SK-N-SH (cell line): ENCODE measurements around the gene KCNK6. TPM values are rescaled to one million over a fixed set of nuclear protein-coding genes. Genes with fewer than 3 reads are reported as not detected.
A peak's percentile ranks its signal among the peaks of the same experiment; 100 is the strongest.

ENCODE experiments used
- CTCF ChIA-PET: fragments of 300-600, 350-600 bp; formaldehyde crosslinking; extraction: SDS; loops from one replicate; lab custom pipeline; 2021; lab: Yijun Ruan, JAX
- POLR2A ChIA-PET: fragments of 350-600 bp; sonication (Branson Sonifier 250); formaldehyde crosslinking; extraction: SDS; loops from one replicate; lab custom pipeline; 2020; ENCODE audit warnings: antibody characterized with exemption, inconsistent platforms; lab: Yijun Ruan, JAX
- DNase-seq: peaks from one replicate; pipeline ENCODE4 v3.0.0; 2012
- H2AFZ ChIP-seq: fragments of 200-600 bp; sonication (generic); 2 replicates; pipeline ENCODE4 v1.8.1; 2016; ENCODE audit warnings: antibody characterized with exemption, mild to moderate bottlenecking, low read depth
- H3F3A ChIP-seq: fragments of 200-600 bp; sonication (generic); replicated peaks from 2 replicates; pipeline ENCODE3; 2016; ENCODE audit warnings: antibody characterized with exemption, mild to moderate bottlenecking; ENCODE audit not compliant: insufficient read depth
- H3K27ac ChIP-seq, 2 experiments: fragments of 200-500 bp in 1 of 2; fragments of 200-600 bp in 1 of 2; sonication (Bioruptor generic) in 1 of 2; sonication (generic), shearing (Covaris generic) in 1 of 2; 2 replicates each; pipeline versions ENCODE4 v1.5.1 to v1.6.1; 2014 to 2016; ENCODE audit warnings: low read depth in 2 of 2, inconsistent platforms in 1 of 2, low read length in 1 of 2, mild to moderate bottlenecking in 1 of 2, mixed read lengths in 1 of 2
- H3K27me3 ChIP-seq: fragments of 200-600 bp; sonication (generic), shearing (Covaris generic); 2 replicates; pipeline ENCODE4 v1.6.1; 2016; ENCODE audit warnings: mixed run types; ENCODE audit not compliant: insufficient read depth
- H3K36me3 ChIP-seq, 2 experiments: fragments of 200-500 bp in 1 of 2; fragments of 200-600 bp in 1 of 2; sonication (Bioruptor generic) in 1 of 2; sonication (generic) in 1 of 2; replicated peaks in 1 of 2; 2 replicates each; pipeline versions ENCODE3 to v1.5.1; 2014 to 2016; ENCODE audit warnings: low read length in 1 of 2, mild to moderate bottlenecking in 1 of 2; ENCODE audit not compliant: insufficient read depth in 2 of 2, control insufficient read depth in 1 of 2
- H3K4me1 ChIP-seq, 2 experiments: fragments of 200-500 bp in 1 of 2; fragments of 200-600 bp in 1 of 2; sonication (Bioruptor generic) in 1 of 2; sonication (generic), shearing (Covaris generic) in 1 of 2; 2 replicates each; pipeline versions ENCODE4 v1.5.1 to v1.6.1; 2014 to 2016; ENCODE audit warnings: low read depth in 1 of 2, low read length in 1 of 2, mixed run types in 1 of 2; ENCODE audit not compliant: insufficient read depth in 2 of 2, control insufficient read depth in 1 of 2
- H3K4me2 ChIP-seq: fragments of 200-600 bp; sonication (generic), shearing (Covaris generic); 2 replicates; pipeline ENCODE4 v1.6.1; 2017; ENCODE audit warnings: mixed run types
- H3K4me3 ChIP-seq, 2 experiments: fragments of 200-500 bp in 1 of 2; fragments of 200-600 bp in 1 of 2; sonication (Bioruptor generic) in 1 of 2; sonication (generic), shearing (Covaris generic) in 1 of 2; 2 replicates each; pipeline versions ENCODE4 v1.5.1 to v1.8.1; 2014 to 2016; ENCODE audit warnings: low read depth in 2 of 2, inconsistent platforms in 1 of 2, low read length in 1 of 2, mild to moderate bottlenecking in 1 of 2, mixed read lengths in 1 of 2, moderate library complexity in 1 of 2
- H3K79me2 ChIP-seq: fragments of 200-600 bp; sonication (generic); 2 replicates; pipeline ENCODE4 v1.8.1; 2017; ENCODE audit warnings: mild to moderate bottlenecking; ENCODE audit not compliant: insufficient read depth
- H3K9ac ChIP-seq: fragments of 200-600 bp; sonication (generic); 2 replicates; pipeline ENCODE4 v1.6.1; 2017; ENCODE audit warnings: mixed run types
- H3K9me2 ChIP-seq: fragments of 200-600 bp; sonication (generic); 2 replicates; pipeline ENCODE4 v1.6.1; 2017; ENCODE audit warnings: mixed run types
- H3K9me3 ChIP-seq: fragments of 200-600 bp; sonication (generic); 2 replicates; pipeline ENCODE4 v1.6.1; 2017; ENCODE audit warnings: mixed run types, mild to moderate bottlenecking, moderate library complexity
- H4K20me1 ChIP-seq: fragments of 200-600 bp; sonication (generic); 2 replicates; pipeline ENCODE4 v1.6.1; 2017; ENCODE audit warnings: mild to moderate bottlenecking, mixed run types; ENCODE audit not compliant: insufficient read depth
- ELF1 ChIP-seq: IDR thresholded peaks from 2 replicates; pipeline ENCODE4 v1.4.0; 2012
- FOSL2 ChIP-seq: IDR thresholded peaks from 2 replicates; pipeline ENCODE4 v1.4.0; 2012; ENCODE audit warnings: low read depth, mild to moderate bottlenecking, moderate library complexity, borderline replicate concordance
- FOXJ3 ChIP-seq: sonication (generic); formaldehyde crosslinking; IDR thresholded peaks from 2 replicates; pipeline ENCODE4 v1.5.1; 2020; ENCODE audit warnings: mild to moderate bottlenecking, missing genetic modification reagents
- GATA2 ChIP-seq: sonication (generic); formaldehyde crosslinking; IDR thresholded peaks from 2 replicates; pipeline ENCODE4 v1.5.0; 2020; ENCODE audit warnings: mild to moderate bottlenecking, missing genetic modification reagents
- MXI1 ChIP-seq: IDR thresholded peaks from 2 replicates; pipeline ENCODE4 v1.6.1; 2012; ENCODE audit warnings: mild to moderate bottlenecking, low read depth, low read length, improper control_type of control experiment
- NRF1 ChIP-seq: IDR thresholded peaks from 2 replicates; pipeline ENCODE4 v1.6.1; 2012; ENCODE audit warnings: low read depth, mild to moderate bottlenecking, low read length
- RFX5 ChIP-seq: IDR thresholded peaks from 2 replicates; pipeline ENCODE4 v1.6.1; 2012; ENCODE audit warnings: mild to moderate bottlenecking, improper control_type of control experiment, low read length
- SMC3 ChIP-seq: IDR thresholded peaks from 2 replicates; pipeline ENCODE4 v1.6.1; 2012; ENCODE audit warnings: low read depth, low read length, improper control_type of control experiment
- TCF12 ChIP-seq: IDR thresholded peaks from 2 replicates; pipeline ENCODE4 v1.4.0; 2012
- TEAD4 ChIP-seq: IDR thresholded peaks from 2 replicates; pipeline ENCODE4 v1.4.0; 2012; ENCODE audit warnings: mild to moderate bottlenecking, borderline replicate concordance; ENCODE audit not compliant: insufficient read depth
- YY1 ChIP-seq: IDR thresholded peaks from 2 replicates; pipeline ENCODE4 v1.4.0; 2012; ENCODE audit warnings: low read depth, mild to moderate bottlenecking
- WGBS: methylation state at CpG from one replicate; pipeline ENCODE4 v1.1.6; 2017; ENCODE audit warnings: low lambda C conversion rate; 5-methylcytosine and 5-hydroxymethylcytosine counted together
- polyA plus RNA-seq, 3 experiments: library from polyadenylated mRNA; depleted of rRNA; stranded (reverse); fragments of >200 nt; gene quantifications; 2 replicates each; pipeline ENCODE4 v1.2.3, GENCODE V29; 2012
- TF ChIP-seq, protein P1 (sequence below): fragments of 150-350 bp; IDR thresholded peaks from 2 replicates; pipeline ENCODE4 v1.6.1; 2017; ENCODE audit warnings: antibody characterized with exemption, low read length, low read depth, borderline replicate concordance
- TF ChIP-seq, protein P2 (sequence below): IDR thresholded peaks from 2 replicates; pipeline ENCODE4 v1.6.1; 2012; ENCODE audit warnings: mild to moderate bottlenecking, low read depth, low read length, moderate library complexity
- TF ChIP-seq, protein P3 (sequence below): fragments of 150-350 bp; IDR thresholded peaks from 2 replicates; pipeline ENCODE4 v1.6.1; 2016; ENCODE audit warnings: mild to moderate bottlenecking, low read depth, low read length

KCNK6 gene
- polyA plus RNA-seq, 1 of the 3 experiments (the other 2 are of a cell fraction) = 0.26 TPM

DNA sequence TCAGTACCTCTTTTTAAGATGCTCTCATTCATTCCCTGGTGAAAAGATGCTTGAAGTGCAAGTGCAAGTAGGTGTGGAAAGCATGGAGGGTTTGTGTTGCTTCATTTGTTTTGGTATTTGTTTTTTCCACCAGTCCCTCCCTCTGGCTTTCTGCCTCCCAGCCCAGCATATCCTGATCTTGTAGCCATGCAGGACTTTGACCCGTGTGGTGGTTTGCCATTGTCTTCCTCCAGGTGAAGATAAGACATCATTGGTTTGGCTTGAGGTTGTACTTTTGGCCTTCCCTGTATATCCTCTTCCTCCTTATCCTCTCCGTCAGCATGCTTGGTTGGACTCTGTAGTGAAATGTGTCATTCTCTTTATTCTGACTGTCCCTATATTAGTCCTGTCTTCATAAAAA lies 46.1 kb upstream of the KCNK6 start:
- Histone ChIP-seq H3K4me2 (no peak overlapping the region), H4K20me1 (no peaks in the 10 kb centered on the region), H3K79me2 (no peaks in the 10 kb centered on the region), H3K4me3 (no peak overlapping the region), H3K9me3 (no peaks in the 10 kb centered on the region), H3K9ac (no peak overlapping the region), H2AFZ (no peak overlapping the region), H3K27ac (no peak overlapping the region), H3F3A (peaks cover 8% of the 10 kb centered on the region), H3K4me1 (peaks cover 8 to 9% of the 10 kb centered on the region in 2 experiments; a peak in 3 of 4 replicates), H3K36me3 (no peaks in the 10 kb centered on the region), H3K27me3 (no peaks in the 10 kb centered on the region), H3K9me2 (no peaks in the 10 kb centered on the region)
- DNase-seq = no peak
- ChIA-PET POLR2A (no interaction called here), CTCF (no interaction called here)
- 58% methylated on average over 2 of the region's 2 CpGs for WGBS
- TF ChIP-seq FOXJ3 (CRISPR knock-in tag) (no peak), GATA2 (CRISPR knock-in tag) (no peak), FOSL2 (no peak), MXI1 (no peak)

DNA sequence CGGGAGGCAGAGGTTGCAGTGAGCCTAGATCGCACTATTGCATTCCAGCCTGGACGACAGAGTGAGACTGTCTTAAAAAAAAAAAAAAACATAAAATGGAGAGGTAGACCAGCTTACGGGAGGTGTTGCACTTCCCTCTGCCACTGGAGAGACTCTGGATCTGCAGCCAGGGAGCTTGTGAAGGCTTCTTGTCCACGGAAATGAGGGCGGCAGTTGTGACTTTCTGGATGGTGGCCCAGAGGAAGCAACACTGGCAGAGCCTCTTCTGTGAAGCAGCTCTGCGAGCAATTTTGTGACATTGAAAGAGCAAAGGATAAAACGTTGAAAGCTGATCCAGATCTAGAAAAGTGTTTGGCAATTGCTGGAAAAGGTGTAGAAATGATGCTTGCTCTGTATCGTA lies 44.9 kb upstream of the KCNK6 start:
- H3K79me2 ChIP-seq = no peaks in the 10 kb centered on the region
- WGBS = 78% methylated on average over 9 of the region's 9 CpGs
- peaks cover 8% of the 10 kb centered on the region for H3F3A ChIP-seq
- TF ChIP-seq TEAD4 (no peak), ELF1 (no peak), NRF1 (no peak), SMC3 (no peak)
- TF ChIP-seq, protein P1, sequence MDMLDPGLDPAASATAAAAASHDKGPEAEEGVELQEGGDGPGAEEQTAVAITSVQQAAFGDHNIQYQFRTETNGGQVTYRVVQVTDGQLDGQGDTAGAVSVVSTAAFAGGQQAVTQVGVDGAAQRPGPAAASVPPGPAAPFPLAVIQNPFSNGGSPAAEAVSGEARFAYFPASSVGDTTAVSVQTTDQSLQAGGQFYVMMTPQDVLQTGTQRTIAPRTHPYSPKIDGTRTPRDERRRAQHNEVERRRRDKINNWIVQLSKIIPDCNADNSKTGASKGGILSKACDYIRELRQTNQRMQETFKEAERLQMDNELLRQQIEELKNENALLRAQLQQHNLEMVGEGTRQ = no peak
- H3K4me3 ChIP-seq = no peak overlapping the region
- H3K36me3 ChIP-seq = no peaks in the 10 kb centered on the region
- H3K27me3 ChIP-seq = no peaks in the 10 kb centered on the region
- H3K4me1 ChIP-seq = peaks cover 8 to 9% of the 10 kb centered on the region in 2 experiments; a peak in 3 of 4 replicates
- no peaks in the 10 kb centered on the region for H4K20me1 ChIP-seq
- no peaks in the 10 kb centered on the region for H3K9me3 ChIP-seq
- H3K9ac ChIP-seq = no peak overlapping the region
- no peak overlapping the region for H2AFZ ChIP-seq
- CTCF ChIA-PET = interaction anchor here (2.1 kb wide), 1 partner anchor 31 kb away, joined by 8 read pairs; no protein-coding TSS in a partner anchor
- DNase-seq = no peak
- no peak overlapping the region for H3K27ac ChIP-seq
- POLR2A ChIA-PET = no interaction called here
- H3K4me2 ChIP-seq = no peak overlapping the region
- no peaks in the 10 kb centered on the region for H3K9me2 ChIP-seq

DNA sequence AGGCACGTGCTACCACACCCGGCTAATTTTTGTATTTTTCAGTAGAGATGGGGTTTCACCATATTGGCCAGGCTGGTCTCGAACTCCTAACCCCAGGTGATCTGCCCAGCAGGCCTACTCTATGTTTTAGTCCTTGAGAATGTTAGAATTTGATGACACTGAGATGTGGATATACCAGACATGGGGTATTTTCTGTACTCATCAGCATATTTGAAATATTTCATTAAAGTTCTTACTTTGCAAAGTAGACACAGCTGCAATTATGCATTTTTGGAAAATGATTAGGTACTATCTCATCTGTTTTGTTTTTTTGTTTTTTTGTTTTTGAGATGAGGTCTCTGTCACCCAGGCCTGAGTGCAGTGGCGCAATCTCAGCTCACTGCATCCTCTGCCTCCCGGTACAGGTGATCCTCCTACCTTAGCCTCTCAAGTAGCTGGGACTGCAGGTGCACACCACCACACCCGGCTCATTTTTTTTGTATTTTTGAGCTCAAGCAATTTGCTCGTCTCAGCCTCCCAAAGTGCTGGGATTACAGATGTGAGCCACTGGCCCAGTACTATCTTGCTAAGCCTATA lies 42.6 kb upstream of the KCNK6 start:
- Histone ChIP-seq H3K9me2 (no peaks in the 10 kb centered on the region), H3F3A (peaks cover 8% of the 10 kb centered on the region), H3K9ac (no peak overlapping the region), H3K79me2 (no peaks in the 10 kb centered on the region), H3K4me3 (no peak overlapping the region), H3K4me1 (peaks cover 6 to 8% of the 10 kb centered on the region in 2 experiments; a peak in 3 of 4 replicates), H4K20me1 (no peaks in the 10 kb centered on the region), H3K9me3 (no peaks in the 10 kb centered on the region), H3K36me3 (no peaks in the 10 kb centered on the region), H3K4me2 (0 out of 2 replicates have a peak overlapping the region, but pooled peaks have one; percentile 31), H3K27ac (peak overlapping the region in 1 of 2 experiments; percentile 39; a peak in 1 of 4 replicates)
- 94% methylated on average over 7 of the region's 7 CpGs for WGBS
- POLR2A ChIA-PET = no interaction called here
- TF ChIP-seq RFX5 = no peak
- TF ChIP-seq, protein P2, sequence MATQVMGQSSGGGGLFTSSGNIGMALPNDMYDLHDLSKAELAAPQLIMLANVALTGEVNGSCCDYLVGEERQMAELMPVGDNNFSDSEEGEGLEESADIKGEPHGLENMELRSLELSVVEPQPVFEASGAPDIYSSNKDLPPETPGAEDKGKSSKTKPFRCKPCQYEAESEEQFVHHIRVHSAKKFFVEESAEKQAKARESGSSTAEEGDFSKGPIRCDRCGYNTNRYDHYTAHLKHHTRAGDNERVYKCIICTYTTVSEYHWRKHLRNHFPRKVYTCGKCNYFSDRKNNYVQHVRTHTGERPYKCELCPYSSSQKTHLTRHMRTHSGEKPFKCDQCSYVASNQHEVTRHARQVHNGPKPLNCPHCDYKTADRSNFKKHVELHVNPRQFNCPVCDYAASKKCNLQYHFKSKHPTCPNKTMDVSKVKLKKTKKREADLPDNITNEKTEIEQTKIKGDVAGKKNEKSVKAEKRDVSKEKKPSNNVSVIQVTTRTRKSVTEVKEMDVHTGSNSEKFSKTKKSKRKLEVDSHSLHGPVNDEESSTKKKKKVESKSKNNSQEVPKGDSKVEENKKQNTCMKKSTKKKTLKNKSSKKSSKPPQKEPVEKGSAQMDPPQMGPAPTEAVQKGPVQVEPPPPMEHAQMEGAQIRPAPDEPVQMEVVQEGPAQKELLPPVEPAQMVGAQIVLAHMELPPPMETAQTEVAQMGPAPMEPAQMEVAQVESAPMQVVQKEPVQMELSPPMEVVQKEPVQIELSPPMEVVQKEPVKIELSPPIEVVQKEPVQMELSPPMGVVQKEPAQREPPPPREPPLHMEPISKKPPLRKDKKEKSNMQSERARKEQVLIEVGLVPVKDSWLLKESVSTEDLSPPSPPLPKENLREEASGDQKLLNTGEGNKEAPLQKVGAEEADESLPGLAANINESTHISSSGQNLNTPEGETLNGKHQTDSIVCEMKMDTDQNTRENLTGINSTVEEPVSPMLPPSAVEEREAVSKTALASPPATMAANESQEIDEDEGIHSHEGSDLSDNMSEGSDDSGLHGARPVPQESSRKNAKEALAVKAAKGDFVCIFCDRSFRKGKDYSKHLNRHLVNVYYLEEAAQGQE = no peak
- no peak for TF ChIP-seq YY1
- TF ChIP-seq SMC3 = no peak
- TF ChIP-seq TCF12 = no peak
- TF ChIP-seq, protein P3, sequence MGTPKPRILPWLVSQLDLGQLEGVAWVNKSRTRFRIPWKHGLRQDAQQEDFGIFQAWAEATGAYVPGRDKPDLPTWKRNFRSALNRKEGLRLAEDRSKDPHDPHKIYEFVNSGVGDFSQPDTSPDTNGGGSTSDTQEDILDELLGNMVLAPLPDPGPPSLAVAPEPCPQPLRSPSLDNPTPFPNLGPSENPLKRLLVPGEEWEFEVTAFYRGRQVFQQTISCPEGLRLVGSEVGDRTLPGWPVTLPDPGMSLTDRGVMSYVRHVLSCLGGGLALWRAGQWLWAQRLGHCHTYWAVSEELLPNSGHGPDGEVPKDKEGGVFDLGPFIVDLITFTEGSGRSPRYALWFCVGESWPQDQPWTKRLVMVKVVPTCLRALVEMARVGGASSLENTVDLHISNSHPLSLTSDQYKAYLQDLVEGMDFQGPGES = no peak
- TF ChIP-seq, all 33 proteins: peak for 0
- DNase-seq = no peak
- Histone ChIP-seq H3K27me3 (no peaks in the 10 kb centered on the region), H2AFZ (no peak overlapping the region)
- CTCF ChIA-PET = interaction anchor here (0.7 kb wide), 1 partner anchor 376 kb away, joined by 3 read pairs; no protein-coding TSS in a partner anchor
